Measurements from ENCODE around the gene TSPAN3.

TSPAN3 gene

DNA sequence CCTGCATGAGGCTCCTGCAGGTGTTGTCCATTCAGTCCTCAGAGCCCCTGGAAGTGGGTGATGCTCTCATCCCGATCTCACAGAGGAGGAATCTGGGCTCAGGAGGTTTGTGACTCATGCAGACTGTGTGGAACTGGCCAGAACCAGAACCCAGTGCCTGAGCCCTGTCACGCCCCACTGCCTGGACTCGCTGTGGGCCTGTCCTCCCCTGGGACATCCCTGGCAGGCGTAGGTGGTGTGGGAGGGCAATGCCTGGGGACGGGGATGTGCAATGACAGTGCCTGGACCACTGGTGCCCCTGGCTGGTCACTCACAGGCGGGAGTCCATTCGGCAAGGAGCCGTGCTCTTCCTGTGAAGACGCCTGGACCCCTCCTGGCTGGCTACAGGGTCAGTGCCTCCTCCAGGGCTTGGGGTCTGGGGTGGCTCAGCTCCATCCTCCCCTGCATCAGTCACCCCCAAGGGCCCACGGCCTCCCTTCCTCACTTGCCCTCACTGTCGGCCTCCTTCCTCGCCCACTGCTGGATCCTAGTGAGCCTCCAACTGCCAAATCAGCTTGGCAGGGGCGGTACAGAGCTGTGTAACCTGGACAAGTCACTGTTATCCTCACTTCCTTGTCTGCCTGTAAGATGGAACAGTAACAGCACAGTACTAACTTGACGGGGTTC, 61.1 kb downstream of the TSPAN3 start:
- DNase-seq (ENCODE audit: low spot score): no peak

DNA sequence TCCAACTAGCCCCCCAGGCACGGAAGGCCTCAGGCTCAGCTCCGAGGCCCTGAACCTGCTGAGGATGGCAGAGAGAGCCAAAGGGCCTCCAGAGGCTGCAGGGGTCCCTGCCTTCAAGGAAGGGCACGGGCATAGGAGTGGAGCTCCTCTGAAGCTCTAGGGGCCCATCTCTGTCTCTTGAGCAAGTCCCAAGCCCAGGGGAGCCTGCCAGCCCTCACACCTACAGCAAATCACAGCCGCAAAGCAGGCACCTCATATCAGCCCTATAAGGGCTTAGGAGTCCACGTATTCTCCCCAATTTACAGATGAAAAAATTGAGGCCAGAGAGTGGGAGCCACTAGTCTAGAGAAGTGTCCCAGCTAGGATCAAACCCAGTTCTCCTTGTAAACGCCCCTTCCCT, 61.7 kb downstream of the TSPAN3 start:
- DNase-seq (ENCODE audit: low spot score): no peak

DNA sequence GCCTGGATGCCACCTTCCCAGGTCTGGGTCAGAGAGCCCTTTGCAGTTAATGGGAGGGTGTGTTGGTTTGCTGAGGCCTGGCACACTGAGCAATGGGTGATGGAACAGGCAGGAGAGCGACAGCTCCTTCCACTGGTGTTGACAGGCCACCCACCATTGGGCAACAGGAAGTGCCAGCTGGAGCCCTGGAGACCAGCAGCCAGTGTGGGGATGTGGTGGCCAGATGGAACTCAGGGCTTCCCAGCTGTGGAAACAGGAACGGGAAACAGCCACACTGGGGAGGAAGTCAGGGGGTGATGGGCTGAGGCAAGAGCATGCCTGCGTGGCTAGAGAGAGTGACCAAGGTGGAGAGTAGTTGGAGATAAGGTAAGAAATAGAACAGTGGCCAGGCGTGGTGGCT, 66.7 kb downstream of the TSPAN3 start:
- DNase-seq (ENCODE audit: low spot score): no peak

DNA sequence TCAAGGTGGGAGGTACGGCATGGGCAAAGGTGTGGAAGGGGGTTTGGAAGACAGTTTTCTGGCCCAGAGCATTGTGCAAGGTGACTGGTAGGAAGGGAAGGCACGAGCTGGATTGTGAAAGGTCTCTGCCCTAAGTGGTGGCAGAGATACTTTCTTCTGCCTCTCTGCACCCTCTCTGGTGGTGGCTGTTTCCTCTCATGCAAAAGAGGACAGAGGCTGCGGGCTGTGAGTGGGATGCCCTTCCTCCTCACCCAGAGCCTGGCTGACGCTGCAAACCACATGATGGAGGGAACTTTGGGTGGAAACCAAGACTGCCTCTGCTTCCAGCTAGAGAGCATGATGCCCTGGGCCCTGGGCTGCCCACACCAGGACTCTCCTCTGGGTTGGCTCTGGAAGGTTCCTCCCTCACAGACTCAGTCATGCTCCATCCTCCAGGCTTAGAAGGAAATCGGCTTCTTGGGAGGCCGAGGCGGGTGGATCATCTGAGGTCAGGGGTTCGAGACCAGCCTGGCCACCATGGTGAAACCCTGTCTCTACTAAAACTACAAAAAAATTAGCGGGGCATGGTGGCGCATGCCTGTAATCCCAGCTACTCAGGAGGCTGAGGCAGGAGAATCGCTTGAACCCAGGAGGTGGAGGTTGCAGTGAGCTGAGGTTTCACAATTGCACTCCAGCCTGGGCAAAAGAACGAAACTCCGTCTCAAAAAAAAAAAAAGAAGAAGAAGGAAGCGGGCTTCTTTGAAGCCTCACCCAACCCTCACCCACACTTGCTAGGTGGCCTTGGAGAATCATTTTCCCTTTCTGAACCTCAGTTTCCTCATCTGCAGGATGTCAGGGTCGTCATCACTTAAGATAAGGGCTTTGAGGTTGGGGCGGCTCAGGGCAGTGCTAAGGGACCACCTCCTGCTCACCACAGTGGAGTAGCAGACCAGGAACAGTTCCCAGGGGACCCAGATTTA, 67.7 kb downstream of the TSPAN3 start:
- peak; percentile 67 for DNase-seq (ENCODE audit: low spot score)

DNA sequence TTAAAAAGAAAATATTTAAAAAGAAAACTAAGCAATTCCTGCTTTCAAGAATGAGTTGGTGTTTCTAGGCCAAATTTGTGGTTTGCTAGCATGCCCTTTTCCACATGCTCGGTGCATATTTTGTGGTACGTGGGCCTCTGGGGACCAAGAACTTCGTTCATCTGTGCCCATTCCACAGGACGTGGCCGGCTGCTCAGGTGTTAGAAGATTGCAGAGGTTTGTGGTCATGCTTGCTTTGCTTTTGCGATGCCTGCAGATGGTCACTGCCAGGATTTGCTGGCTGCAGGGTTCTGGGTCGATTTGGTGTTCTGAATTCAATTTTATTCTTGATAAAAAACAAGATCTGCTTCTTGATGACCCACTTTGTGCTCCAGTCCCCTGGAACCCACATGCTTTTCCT, 68.5 kb downstream of the TSPAN3 start:
- no peak for DNase-seq (ENCODE audit: low spot score)

DNA sequence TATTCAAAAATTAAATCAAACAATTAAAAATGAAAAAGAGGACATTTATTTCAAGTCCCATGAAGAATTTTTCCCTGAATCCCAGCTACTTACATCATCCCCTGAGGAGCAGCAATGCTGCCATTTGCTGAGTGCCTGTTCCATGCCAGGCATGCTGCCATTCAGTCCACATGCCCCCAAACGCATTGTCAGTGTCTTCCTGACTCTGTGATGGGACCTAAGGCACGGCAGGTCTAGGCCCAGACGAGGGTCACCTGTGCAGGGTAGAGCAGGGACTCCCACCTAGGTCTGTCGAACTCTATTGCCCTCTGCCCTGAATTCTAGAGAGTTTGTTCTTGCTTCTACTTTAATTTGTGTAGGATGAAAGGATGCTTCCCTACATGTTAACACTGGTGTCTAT, 68.9 kb downstream of the TSPAN3 start:
- no peak for DNase-seq (ENCODE audit: low spot score)

DNA sequence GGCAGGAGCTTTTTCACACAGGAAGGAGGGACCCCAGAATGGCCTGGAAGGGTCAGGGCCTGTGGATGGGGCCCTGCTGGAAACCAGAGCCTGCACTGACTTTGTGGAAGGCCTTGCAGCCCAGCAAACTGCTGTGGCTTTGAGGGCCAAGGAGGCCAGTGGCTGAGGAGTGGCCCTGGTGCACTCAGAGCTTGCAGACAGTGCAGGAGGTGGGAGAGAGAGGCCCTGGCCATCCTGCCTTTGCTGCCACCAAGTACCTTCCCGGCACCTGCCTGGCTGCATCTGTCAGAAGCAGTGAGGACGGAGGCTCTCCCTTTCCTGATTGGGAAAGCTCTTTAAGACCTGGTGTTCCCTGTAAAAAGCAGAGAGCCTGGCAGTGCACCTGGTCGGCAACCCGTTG, 69.6 kb downstream of the TSPAN3 start:
- DNase-seq (ENCODE audit: low spot score): no peak

DNA sequence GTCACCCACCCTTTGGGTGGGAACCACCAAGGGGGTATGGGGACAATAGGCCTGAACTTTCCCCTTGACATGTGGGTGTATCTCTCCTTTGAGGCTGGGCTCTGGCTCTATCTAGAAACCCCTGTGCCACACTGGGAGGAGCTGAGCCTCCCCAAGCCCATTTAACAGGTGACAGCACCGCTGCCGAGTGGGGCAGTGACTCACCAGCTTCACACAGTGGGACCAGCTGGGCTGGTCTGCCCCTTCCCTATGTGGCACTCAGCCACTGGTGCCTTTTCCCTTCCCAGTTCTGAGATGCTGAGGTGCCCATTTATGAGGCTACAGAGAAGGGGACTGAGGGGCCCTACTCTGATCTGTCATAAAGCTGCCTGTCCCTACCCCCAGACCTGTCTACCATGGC, 70.9 kb downstream of the TSPAN3 start:
- DNase-seq (ENCODE audit: low spot score): no peak

DNA sequence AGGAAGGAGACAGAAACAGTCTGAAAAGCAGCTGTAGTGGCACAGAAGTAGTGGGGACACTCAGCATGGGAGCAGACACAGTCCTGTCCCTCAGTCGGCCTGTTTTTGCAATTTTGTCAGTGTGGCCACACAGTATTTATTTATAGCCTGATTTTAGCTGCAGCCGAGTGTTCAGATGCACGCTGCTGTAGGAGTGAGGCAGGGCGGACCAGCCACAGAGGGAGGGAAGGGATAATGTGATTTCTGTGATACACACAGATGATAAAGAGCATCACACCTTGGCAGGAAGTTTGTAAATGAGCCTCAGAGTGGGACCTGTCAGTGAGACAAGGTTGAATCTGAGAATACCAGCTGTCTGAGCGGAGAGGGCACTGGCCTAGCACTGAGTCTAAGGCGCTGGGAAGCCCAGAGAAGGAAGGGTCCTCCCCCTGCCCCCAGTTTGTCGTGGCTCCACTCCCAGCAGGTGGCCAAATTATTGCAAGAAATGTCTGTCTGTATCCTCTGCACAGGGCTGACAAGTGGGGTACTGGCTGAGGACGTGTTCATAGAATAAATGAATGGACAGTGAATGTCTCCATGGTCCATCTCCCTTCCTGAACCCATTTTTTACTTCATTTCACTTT, 72.1 kb downstream of the TSPAN3 start:
- peak; percentile 42 for DNase-seq (ENCODE audit: low spot score)

DNA sequence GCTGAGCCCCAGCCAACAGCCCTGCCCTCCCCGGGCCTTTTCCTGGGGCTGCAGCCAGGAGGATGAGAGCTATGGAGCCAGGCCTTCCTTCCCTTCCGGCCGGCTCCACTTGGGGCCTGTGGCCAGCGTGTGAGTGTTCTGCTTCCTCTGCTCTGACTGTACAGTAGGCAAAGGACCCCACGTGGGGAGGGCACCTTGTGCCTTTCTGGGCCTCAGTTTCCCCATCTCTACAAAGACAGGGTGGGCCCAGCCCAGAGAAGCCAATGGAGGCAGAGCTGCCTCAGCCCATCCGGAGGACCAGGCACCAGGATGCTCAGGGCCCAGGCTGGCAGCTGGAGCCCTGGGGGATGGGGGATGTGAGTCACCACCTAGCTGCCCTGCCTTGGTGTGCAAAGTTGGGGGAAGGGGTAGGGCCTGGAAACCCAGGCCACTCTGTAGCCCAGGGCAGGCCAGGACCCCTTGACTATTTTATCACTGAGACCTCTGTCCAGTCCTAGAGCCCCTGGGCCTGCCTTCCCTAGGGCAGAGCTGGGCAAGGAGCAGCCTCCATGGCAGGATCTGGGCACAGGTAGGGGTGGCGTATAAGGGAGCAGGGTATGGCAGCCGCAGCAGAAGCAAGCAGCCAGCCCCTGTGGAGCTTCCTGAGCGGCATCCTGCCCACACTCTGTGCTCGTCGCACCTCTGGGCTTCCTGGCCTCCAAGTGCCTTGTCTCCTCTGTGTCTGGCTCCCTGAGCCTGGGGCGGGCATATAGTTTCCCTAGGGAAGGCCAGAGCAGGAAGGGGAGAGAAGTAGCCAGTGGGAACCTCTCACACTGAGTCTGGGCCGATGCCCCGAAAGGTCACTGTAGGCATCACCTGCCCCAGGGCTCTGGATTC, 74.1 kb downstream of the TSPAN3 start:
- DNase-seq (ENCODE audit: low spot score): peak; percentile 60

DNA sequence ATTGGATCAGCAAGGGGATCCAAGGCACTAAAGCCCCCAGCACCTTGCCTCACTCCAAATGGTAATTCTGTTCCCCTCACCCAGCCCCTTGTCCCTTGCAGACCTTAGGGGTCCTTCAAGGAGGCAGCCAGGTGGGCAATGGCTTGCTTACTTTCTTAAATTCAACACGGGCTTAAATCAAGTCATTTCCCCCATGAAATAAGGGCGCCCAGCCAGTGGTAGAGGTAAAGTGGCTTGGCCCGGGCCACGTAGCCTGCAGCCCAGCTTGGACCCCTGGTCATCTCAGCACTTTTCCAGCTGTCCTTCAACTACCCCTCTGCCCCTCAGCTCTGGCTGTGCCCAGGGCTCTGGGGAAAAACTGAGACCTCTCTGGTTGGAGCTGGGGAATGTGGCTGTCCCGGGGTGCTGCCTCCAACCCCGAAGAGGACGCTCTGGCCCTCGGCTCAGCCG, 74.8 kb downstream of the TSPAN3 start:
- no peak for DNase-seq (ENCODE audit: low spot score)

DNA sequence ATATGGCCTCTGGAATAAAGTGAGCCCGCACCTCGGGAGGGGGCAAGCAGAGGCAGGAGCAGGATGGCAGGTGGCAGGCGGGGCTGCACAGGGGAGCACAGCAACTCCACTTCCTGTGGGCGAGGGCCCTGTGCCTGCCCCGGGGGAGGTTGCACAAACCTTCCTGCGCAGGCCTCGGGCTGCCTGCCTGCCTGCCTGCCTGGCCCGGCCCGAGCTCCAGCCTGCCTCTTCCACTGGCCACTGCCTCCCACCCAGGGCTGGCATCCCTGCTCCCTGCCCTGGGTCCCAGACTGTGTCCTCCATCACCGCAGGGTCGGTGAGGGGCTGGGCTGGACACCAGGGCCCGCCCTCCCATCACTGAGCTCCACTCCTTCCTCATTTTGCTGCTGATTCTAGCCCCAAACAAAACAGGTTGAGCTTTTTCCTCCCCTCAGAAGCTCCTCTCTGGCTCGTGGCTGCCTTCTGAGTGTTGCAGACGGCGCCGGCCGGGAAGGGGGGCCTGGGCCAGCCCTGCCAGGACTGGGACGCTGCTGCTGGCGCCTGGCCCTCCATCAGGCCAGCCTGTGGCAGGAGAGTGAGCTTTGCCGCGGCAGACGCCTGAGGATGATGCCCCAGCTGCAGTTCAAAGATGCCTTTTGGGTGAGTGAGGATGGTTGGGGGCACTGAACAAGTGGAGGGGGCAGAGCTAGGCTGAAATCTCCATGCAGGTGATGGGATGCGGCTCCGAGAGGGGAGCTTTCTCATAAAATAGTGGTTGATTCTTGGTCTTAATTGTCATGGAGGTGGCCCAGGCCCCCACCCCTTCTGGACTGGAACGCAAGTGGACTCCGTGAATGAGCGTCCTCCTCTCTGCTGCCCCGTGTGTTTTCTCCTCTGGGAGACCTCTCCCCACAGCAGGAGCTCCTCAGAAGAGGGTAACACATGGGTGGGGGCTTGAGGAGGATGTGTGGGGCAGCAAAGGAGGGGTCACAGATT, 75.7 kb downstream of the TSPAN3 start, which contains the start of gene PSTPIP1:
TSS of gene PSTPIP1 (plus strand) at position 156 of the 975 bp plus-strand sequence. CDS start at position 604, 448 bp downstream.
- DNase-seq (ENCODE audit: low spot score): peak; percentile 68

DNA sequence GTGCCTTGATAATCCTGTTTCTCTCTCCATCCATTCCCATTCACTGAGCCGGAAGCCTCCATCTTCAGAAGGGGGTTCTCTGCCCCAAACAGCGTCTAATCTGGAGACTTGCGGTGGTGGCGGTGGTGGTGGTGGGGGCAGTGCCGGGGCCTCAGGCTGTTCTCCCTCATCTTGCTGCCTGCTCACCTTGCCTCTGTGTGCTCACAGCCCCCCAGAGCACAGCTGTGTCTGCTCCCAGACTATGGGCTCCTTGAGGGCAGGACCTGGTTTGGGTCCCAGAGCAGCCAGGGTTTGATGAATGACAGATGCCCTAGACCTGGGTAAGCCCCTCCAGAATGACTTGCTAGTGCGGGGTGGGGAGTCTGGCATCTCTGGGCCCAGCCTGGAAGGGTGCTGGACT, 76.4 kb downstream of the TSPAN3 start:
- no peak for DNase-seq (ENCODE audit: low spot score)

DNA sequence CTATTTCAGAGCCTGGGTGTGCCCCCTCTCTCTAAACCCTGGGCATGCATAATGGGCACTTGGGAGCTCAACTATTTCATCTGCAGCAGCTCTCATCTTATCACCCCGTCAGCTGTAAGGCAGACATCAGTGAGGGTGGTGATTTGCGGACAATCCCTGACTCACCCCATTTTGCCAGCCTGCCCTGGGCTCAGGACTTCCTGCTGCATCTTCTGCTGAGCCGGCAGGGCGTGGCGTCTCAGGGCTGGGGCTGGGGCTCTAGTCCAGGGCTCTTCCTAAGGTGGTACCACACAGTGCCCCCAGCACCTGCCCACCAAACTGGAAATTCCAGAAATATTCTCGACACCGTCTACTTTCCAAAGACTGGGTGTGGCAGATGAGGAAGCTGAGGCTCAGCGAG, 76.9 kb downstream of the TSPAN3 start:
- peak; percentile 82 for DNase-seq (ENCODE audit: low spot score)

DNA sequence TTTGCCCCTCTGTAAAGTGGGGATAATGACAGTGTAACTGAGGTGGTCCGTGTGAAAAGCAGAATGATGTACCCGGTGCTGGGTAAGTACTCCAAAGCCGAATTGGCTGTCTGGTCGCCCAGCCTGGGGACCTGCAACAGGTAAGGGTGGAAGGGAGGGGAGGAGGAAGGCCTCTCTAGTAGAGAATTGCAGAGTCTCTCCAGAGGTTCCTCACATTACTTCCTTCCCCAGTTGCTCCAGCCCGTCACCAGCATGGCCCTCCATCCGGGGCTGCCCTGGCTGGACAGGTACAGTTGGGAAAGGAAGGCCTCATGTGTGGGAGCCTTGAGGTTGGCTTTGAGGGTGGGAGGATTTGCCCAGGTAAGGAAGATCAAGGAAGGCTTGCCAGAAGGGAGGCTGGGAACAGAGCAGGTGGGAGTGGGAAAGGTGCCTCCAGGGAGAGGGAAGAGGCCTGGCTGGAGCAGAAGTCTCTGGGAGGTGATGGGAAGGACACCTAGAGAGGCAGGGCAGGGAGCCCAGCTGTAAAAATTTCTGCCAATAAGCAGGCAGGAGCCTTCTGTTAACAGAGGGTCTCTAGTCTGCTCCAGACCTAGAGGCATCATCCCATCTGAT, 77.7 kb downstream of the TSPAN3 start:
- no peak for DNase-seq (ENCODE audit: low spot score)

DNA sequence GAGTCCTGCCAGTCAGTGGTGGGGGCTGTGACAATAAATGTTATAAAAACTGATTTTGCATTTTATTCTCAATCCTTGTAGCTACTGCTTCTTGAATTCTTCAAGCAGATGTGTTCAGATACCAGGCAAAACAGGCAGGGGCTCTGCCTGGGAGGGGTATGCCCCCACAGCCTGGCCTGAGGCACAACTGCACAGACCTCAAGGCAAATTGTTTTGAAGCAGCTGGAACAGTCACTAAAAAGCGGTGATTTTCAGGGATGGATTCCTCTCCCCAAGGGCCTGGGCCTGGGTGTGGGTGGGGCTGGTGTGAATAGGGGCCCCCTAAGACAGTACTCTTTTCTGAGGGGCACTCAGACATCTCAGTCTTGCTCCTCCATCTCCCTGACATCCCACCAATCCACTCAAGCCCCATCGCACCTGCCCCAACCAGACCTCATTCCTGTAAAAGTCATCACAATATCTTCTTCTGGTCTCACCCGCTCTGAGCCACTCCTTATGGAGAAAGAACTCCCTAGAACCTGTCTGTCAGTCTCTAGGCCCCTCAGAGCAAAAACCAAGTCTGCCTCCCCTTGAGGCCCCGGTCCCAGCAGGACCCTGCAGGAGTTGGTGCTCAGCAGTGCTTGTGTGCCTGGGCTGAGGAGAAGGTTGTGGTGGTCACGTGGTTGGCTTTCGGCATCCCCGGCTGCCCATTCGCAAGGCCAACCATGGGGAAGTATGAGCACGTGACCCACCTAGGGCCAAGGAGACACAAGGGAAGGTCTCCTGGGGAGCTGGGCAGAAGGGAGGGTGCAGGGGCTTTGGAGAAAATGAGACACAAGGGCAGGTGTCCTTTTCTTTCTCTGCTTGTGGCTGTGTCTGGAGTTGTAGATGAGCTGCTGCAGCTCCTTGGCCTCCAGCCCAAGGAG, 78.9 kb downstream of the TSPAN3 start:
- no peak for DNase-seq (ENCODE audit: low spot score)
